SK-N-SH treated with all-trans-retinoic acid at 6 μM for 48 hours (cell line): ENCODE data around the gene COX11.

Experiments used
- ATAC-seq: fragments of 200-7000 bp; cut with Tn5 transposase; 3 replicates; pipeline ENCODE4 v1.9.1; 2020; ENCODE audit warnings: mild to moderate bottlenecking, moderate library complexity
- ARNTL ChIP-seq: fragments of 450-650 bp; formaldehyde crosslinking; IDR thresholded peaks from 2 replicates; pipeline ENCODE4 v1.5.0; 2020; ENCODE audit warnings: low read depth, mild to moderate bottlenecking, moderate library complexity, borderline replicate concordance
- BACH2 ChIP-seq: fragments of 250-450 bp; sonication (Bioruptor Pico); IDR thresholded peaks from 2 replicates; pipeline ENCODE4 v1.9.0; 2021; ENCODE audit warnings: mild to moderate bottlenecking, borderline replicate concordance
- CREB5 ChIP-seq: fragments of 250-450 bp; sonication (Bioruptor Pico); IDR thresholded peaks from 2 replicates; pipeline ENCODE4 v1.5.1; 2020; ENCODE audit warnings: low read depth, mild to moderate bottlenecking, moderate library complexity
- CSRNP3 ChIP-seq: fragments of 250-450 bp; sonication (Bioruptor Pico); IDR thresholded peaks from 2 replicates; pipeline ENCODE4 v1.5.1; 2021; ENCODE audit warnings: mild to moderate bottlenecking, moderate library complexity
- ESRRG ChIP-seq: fragments of 250-450 bp; sonication (Bioruptor Pico); IDR thresholded peaks from 2 replicates; pipeline ENCODE4 v1.6.1; 2021; ENCODE audit warnings: mild to moderate bottlenecking
- GLIS3 ChIP-seq: fragments of 250-450 bp; sonication (Bioruptor Pico); IDR thresholded peaks from 2 replicates; pipeline ENCODE4 v1.5.0; 2020; ENCODE audit warnings: mild to moderate bottlenecking, moderate library complexity
- ISL1 ChIP-seq: fragments of 250-450 bp; sonication (Bioruptor Pico); IDR thresholded peaks from 2 replicates; pipeline ENCODE4 v2.1.2; 2022; ENCODE audit warnings: mild to moderate bottlenecking, moderate library complexity
- OSR1 ChIP-seq: fragments of 250-450 bp; sonication (Bioruptor Pico); IDR thresholded peaks from 2 replicates; pipeline ENCODE4 v1.8.0; 2022; ENCODE audit warnings: moderate library complexity, mild to moderate bottlenecking, inconsistent platforms
- POU6F1 ChIP-seq: fragments of 250-450 bp; sonication (Bioruptor Pico); IDR thresholded peaks from 2 replicates; pipeline ENCODE4 v1.8.0; 2021; ENCODE audit warnings: low read depth, mild to moderate bottlenecking, moderate library complexity, borderline replicate concordance
- RARB ChIP-seq: fragments of 250-450 bp; sonication (Bioruptor Pico); IDR thresholded peaks from 2 replicates; pipeline ENCODE4 v1.8.0; 2021; ENCODE audit warnings: mild to moderate bottlenecking, moderate library complexity
- SNAI2 ChIP-seq: fragments of 250-450 bp; sonication (Bioruptor Pico); IDR thresholded peaks from 2 replicates; pipeline ENCODE4 v1.5.0; 2020; ENCODE audit warnings: mild to moderate bottlenecking, moderate library complexity
- TCF4 ChIP-seq: fragments of 250-450 bp; sonication (Bioruptor Pico); IDR thresholded peaks from 2 replicates; pipeline ENCODE4 v1.8.0; 2021; ENCODE audit warnings: mild to moderate bottlenecking, moderate library complexity, borderline replicate concordance
- TOX ChIP-seq: fragments of 250-450 bp; sonication (Bioruptor Pico); IDR thresholded peaks from 2 replicates; pipeline ENCODE4 v1.8.0; 2021; ENCODE audit warnings: mild to moderate bottlenecking, moderate library complexity, borderline replicate concordance
- TSHZ2 ChIP-seq: fragments of 250-450 bp; sonication (Bioruptor Pico); IDR thresholded peaks from 2 replicates; pipeline ENCODE4 v1.5.0; 2020; ENCODE audit warnings: mild to moderate bottlenecking, moderate library complexity
- ZC3H10 ChIP-seq: fragments of 250-450 bp; sonication (Bioruptor Pico); IDR thresholded peaks from 2 replicates; pipeline ENCODE4 v1.5.1; 2021; ENCODE audit warnings: mild to moderate bottlenecking, moderate library complexity
- ZFP3 ChIP-seq: fragments of 250-450 bp; sonication (Bioruptor Pico); IDR thresholded peaks from 2 replicates; pipeline ENCODE4 v1.5.0; 2020; ENCODE audit warnings: mild to moderate bottlenecking, moderate library complexity
- ZFP30 ChIP-seq: fragments of 450-650 bp; formaldehyde crosslinking; IDR thresholded peaks from 2 replicates; pipeline ENCODE4 v1.5.0; 2022; ENCODE audit warnings: mild to moderate bottlenecking, moderate library complexity
- ZNF565 ChIP-seq: fragments of 450-650 bp; formaldehyde crosslinking; conservative IDR thresholded peaks from 2 replicates; pipeline ENCODE4 v1.5.0; 2020; ENCODE audit warnings: low read depth, mild to moderate bottlenecking, moderate library complexity
- ZNF70 ChIP-seq: fragments of 450-650 bp; formaldehyde crosslinking; IDR thresholded peaks from 2 replicates; pipeline ENCODE4 v1.5.0; 2020; ENCODE audit warnings: mild to moderate bottlenecking, moderate library complexity
- ZNF8 ChIP-seq: fragments of 450-650 bp; formaldehyde crosslinking; IDR thresholded peaks from 2 replicates; pipeline ENCODE4 v1.5.0; 2020; ENCODE audit warnings: mild to moderate bottlenecking, moderate library complexity
- TF ChIP-seq, protein P1 (sequence below): fragments of 250-450 bp; sonication (Bioruptor Pico); IDR thresholded peaks from 2 replicates; pipeline ENCODE4 v1.8.0; 2020; ENCODE audit warnings: mild to moderate bottlenecking, moderate library complexity, borderline replicate concordance

COX11 gene

DNA sequence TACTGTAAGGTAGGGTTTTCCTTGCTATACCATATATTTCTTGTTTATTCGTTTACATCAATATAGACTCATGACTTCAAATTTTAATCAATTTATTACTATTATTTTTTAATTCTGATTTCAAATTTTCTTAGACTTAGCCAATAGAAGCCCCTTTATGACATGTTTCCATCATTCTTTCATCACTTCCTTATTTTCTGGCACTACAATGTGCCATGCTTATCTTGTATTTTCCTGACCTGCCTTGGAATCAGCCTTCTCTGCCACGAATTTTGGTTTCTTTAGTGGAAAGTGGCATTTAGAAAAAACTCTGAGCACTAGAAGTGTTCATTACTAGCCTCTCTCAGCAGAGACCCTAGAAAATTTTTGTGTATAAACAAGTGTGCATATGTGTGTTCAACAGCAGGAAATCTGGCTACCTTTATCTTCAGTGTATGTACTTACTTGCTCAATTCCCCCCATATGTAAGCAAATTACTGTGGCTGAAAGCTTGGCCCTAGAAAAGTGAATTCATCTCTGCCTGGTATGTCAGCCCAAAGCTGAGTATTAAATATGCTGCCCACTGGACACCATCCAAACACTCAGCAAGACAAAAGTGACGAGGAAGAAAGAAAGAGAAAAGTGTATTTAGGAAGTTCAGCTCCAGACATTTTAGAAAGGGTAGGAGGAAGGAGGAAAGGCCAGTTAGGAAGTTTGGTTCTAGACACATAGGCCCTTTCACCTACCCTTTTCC is 4.1 kb upstream of the COX11 start:
- no peak for ATAC-seq
- TF ChIP-seq OSR1 (CRISPR knock-in tag), result no peak
- TF ChIP-seq RARB (CRISPR knock-in tag), result no peak
- TF ChIP-seq, protein P1, sequence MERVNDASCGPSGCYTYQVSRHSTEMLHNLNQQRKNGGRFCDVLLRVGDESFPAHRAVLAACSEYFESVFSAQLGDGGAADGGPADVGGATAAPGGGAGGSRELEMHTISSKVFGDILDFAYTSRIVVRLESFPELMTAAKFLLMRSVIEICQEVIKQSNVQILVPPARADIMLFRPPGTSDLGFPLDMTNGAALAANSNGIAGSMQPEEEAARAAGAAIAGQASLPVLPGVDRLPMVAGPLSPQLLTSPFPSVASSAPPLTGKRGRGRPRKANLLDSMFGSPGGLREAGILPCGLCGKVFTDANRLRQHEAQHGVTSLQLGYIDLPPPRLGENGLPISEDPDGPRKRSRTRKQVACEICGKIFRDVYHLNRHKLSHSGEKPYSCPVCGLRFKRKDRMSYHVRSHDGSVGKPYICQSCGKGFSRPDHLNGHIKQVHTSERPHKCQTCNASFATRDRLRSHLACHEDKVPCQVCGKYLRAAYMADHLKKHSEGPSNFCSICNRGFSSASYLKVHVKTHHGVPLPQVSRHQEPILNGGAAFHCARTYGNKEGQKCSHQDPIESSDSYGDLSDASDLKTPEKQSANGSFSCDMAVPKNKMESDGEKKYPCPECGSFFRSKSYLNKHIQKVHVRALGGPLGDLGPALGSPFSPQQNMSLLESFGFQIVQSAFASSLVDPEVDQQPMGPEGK (CRISPR knock-in tag), result no peak
- no peak for TF ChIP-seq TCF4
- TF ChIP-seq ESRRG (CRISPR knock-in tag), result no peak
- TF ChIP-seq ZNF70 (CRISPR knock-in tag), result no peak
- TF ChIP-seq ZNF565, result no peak
- TF ChIP-seq ZNF8 (CRISPR knock-in tag), result no peak
- TF ChIP-seq ISL1, result no peak
- TF ChIP-seq ARNTL (CRISPR knock-in tag), result no peak

- no peak for TF ChIP-seq ARNTL (CRISPR knock-in tag)
- TF ChIP-seq CREB5, result no peak
- no peak for TF ChIP-seq RARB (CRISPR knock-in tag)
- no peak for TF ChIP-seq ZNF70 (CRISPR knock-in tag)
- no peak for TF ChIP-seq ISL1
- TF ChIP-seq SNAI2, result no peak
- TF ChIP-seq, protein P1 (CRISPR knock-in tag), result no peak
- TF ChIP-seq ZFP30 (CRISPR knock-in tag), result no peak
- no peak for TF ChIP-seq ZC3H10 (CRISPR knock-in tag)
- TF ChIP-seq BACH2 (CRISPR knock-in tag), result no peak
- no peak for TF ChIP-seq ESRRG (CRISPR knock-in tag)
- no peak for TF ChIP-seq POU6F1 (CRISPR knock-in tag)
- no peak for TF ChIP-seq TSHZ2
- no peak for TF ChIP-seq TOX
- no peak for TF ChIP-seq ZNF8 (CRISPR knock-in tag)
- TF ChIP-seq OSR1 (CRISPR knock-in tag), result no peak
- no peak for TF ChIP-seq ZFP3 (CRISPR knock-in tag)
- no peak for ATAC-seq
Observed at GRCh38 chr17:54971901-54972300, 3.4 kb upstream of the COX11 start.

DNA sequence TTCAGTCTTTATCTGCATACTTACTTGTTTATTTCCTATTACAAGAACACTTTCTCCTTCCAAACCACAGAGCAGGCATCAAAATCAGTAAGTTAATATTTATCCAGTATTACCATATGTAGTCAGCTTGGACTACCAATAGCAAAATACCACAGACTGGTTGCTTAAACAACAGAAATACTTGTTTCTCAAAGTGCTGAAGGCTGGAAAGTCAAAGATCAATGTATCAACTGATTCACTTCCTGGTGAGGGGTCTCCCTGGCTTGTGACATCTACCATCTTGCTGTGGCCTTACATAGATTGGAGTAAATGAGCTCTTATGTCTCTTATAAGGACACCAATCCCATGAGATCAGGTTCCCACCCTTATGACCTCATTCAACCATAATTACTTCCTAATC is 2.7 kb upstream of the COX11 start:
- ATAC-seq, result no peak
- TF ChIP-seq, protein P1 (CRISPR knock-in tag), result no peak
- TF ChIP-seq ZNF565 (no peak), ZNF70 (CRISPR knock-in tag) (no peak), ZFP30 (CRISPR knock-in tag) (no peak), TSHZ2 (no peak), CSRNP3 (CRISPR knock-in tag) (no peak), GLIS3 (CRISPR knock-in tag) (no peak), ZC3H10 (CRISPR knock-in tag) (no peak)
